ENCODE data around the gene CHD3. TPM values are rescaled to one million over a fixed set of nuclear protein-coding genes. Genes with fewer than 3 reads are reported as not detected.

The CHD3 gene
- total and polyA plus RNA-seq, 2 donors (not counting 3 experiments of a cell fraction or from before 2014, with no cell fraction given): 102 to 185 TPM

GRCh38 chr17:7840875-7841274, 47.7 kb upstream of the CHD3 start:
- no peak for TF ChIP-seq EZH2 (IDR thresholded peaks at IDR 0.05; ENCODE audit: borderline replicate concordance, low read depth, low read length, severe bottlenecking)
- TF ChIP-seq MAX (IDR thresholded peaks at IDR 0.05; ENCODE audit: insufficient read depth, insufficient read length): no peak
- TF ChIP-seq POLR2AphosphoS5 (IDR thresholded peaks at IDR 0.05; ENCODE audit: insufficient read depth, low read depth, low read length): no peak
- TF ChIP-seq MYC (IDR thresholded peaks at IDR 0.05; ENCODE audit: low read depth, low read length): no peak
- no peak for TF ChIP-seq POLR2A (IDR thresholded peaks at IDR 0.05; ENCODE audit: low read depth, low read length)
- no peak for TF ChIP-seq JUN (IDR thresholded peaks at IDR 0.05; ENCODE audit: borderline replicate concordance, insufficient read depth, insufficient read length, low read depth)
- no peak for TF ChIP-seq FOS (IDR thresholded peaks at IDR 0.05; ENCODE audit: borderline replicate concordance, insufficient read depth, low read length)
- TF ChIP-seq GATA2 (IDR thresholded peaks at IDR 0.05; ENCODE audit: insufficient read depth, insufficient read length, low read depth, low read length): no peak
- TF ChIP-seq CTCF (IDR thresholded peaks at IDR 0.05; ENCODE audit: extremely low read depth in 1 of 2, insufficient read depth in 1 of 2, low read depth in 1 of 2, low read length in 2 of 2): no peak
- Histone ChIP-seq H3K4me1 (ENCODE audit: control insufficient read depth, extremely low read depth, insufficient read depth, low read length) (peaks cover 38% of the 10 kb centered on the region), H3K9ac (replicated peaks; ENCODE audit: extremely low read depth, insufficient read depth, low read length) (peak overlapping the region; percentile 67), H3K79me2 (ENCODE audit: control insufficient read depth, insufficient read depth, low read length) (peaks cover 10% of the 10 kb centered on the region), H3K36me3 (ENCODE audit: control insufficient read depth in 2 of 2, extremely low read depth in 1 of 2, insufficient read depth in 2 of 2, low read length in 2 of 2) (peaks cover 0 to 4% of the 10 kb centered on the region in 2 experiments), H3K4me2 (ENCODE audit: insufficient read depth, low read length) (peak overlapping the region; percentile 26), H3K27ac (ENCODE audit: insufficient read depth, low read depth, low read length) (peak overlapping the region; percentile 99), H3K27me3 (ENCODE audit: control insufficient read depth in 2 of 2, insufficient read depth in 2 of 2, low read length in 2 of 2) (no peaks in the 10 kb centered on the region), H3K9me1 (replicated peaks; ENCODE audit: control insufficient read depth, extremely low read depth, insufficient read depth, low read length) (no peaks in the 10 kb centered on the region), H3K9me3 (replicated peaks; ENCODE audit: control insufficient read depth, insufficient read depth, low read length) (no peaks in the 10 kb centered on the region), H3K4me3 (replicated peaks in 1 of 3; ENCODE audit: insufficient read depth in 1 of 3, low read depth in 1 of 3, low read length in 3 of 3) (no peak overlapping the region), H2AFZ (ENCODE audit: low read depth, low read length) (no peak overlapping the region), H4K20me1 (replicated peaks; ENCODE audit: control insufficient read depth, extremely low read depth, insufficient read depth, low read length) (no peaks in the 10 kb centered on the region)
- POLR2A ChIA-PET: no interaction called here
- DNase-seq (ENCODE audit: low read depth, low spot score) (no peak), FAIRE-seq (no peak)
- BruUV-seq (replicated peaks): no TSS peak
- intact Hi-C loops (cut with micrococcal nuclease): loop anchor here (5.0 to 10.0 kb wide), 3 partner anchors 154 to 281 kb away; partner anchors contain the start of genes FXR2, HES7, TP53 and WRAP53
- CTCF ChIA-PET: no interaction called here
- dilution Hi-C loops (cut with MboI; ENCODE audit: extremely low pct_ligation_motif_present, low sequenced_read_pairs): no loop called here
